Prostate gland (tissue), 2 donors: ENCODE results near the gene DKKL1.

Source experiments
- CTCF ChIP-seq, 4 experiments: fragments of 200-600 bp in 2 of 4; fragments of 450-650 bp in 2 of 4; sonication (generic) in 2 of 4; IDR thresholded peaks; 1 replicate in 3 of 4; 2 replicates in 1 of 4; pipeline ENCODE4 v1.5.1; 2016 to 2019; ENCODE audit warnings: antibody characterized with exemption in 4 of 4, mild to moderate bottlenecking in 2 of 4, moderate library complexity in 2 of 4
- POLR2A ChIP-seq: fragments of 450-650 bp; IDR thresholded peaks from one replicate; pipeline ENCODE4 v1.6.1; 2016; ENCODE audit warnings: antibody characterized with exemption, mild to moderate bottlenecking

GRCh38 chr19:49359851-49360820 lies 3.5 kb upstream of the DKKL1 start:
- TF ChIP-seq POLR2A (no peak), CTCF (IDR thresholded peaks at IDR 0.05) (no peak)
